Measurements from ENCODE around the gene TRAPPC3.

- TF ChIP-seq CTCF (IDR thresholded peaks at IDR 0.05) (no peak), REST (IDR thresholded peaks at IDR 0.05; ENCODE audit: insufficient read depth in 1 of 2, low read depth in 2 of 2, low read length in 1 of 2) (no peak), POLR2AphosphoS5 (IDR thresholded peaks at IDR 0.05; ENCODE audit: low read depth, low read length) (no peak), SIN3A (IDR thresholded peaks at IDR 0.05; ENCODE audit: borderline replicate concordance, insufficient read depth, low read depth, low read length) (no peak)
Observed at GRCh38 chr1:36174713-36175112, 25.4 kb upstream of the TRAPPC3 start.
